Measurements from ENCODE around the gene ABCA6. TPM values are rescaled to one million over a fixed set of nuclear protein-coding genes. Genes with fewer than 3 reads are reported as not detected.
"Not testable (repeated sequence)": the region's sequence is repeated elsewhere in the genome, so short reads cannot be mapped to it uniquely, and the experiment has no call there.

ABCA6 gene
- total RNA-seq, 6 experiments from 2014 or later, result 0.07 TPM; not detected in 5

GRCh38 chr17:69084911-69085310 lies 56.8 kb downstream of the ABCA6 start:
- Mint-ChIP-seq H3K9me3 (peaks cover 40% of the 10 kb centered on the region), H3K36me3 (ENCODE audit: low read depth) (no peaks in the 10 kb centered on the region; the same call in 1 of the 2 replicates)

GRCh38 chr17:69082696-69083095 lies 59.0 kb downstream of the ABCA6 start:
- Mint-ChIP-seq H3K9me3 (peaks cover 40% of the 10 kb centered on the region), H3K4me1 (ENCODE audit: low read depth) (no peaks in the 10 kb centered on the region), H3K27me3 (ENCODE audit: insufficient read depth) (no peaks in the 10 kb centered on the region; the same call in 1 of the 2 replicates), H3K36me3 (ENCODE audit: low read depth) (no peaks in the 10 kb centered on the region; the same call in 1 of the 2 replicates), H3K27ac (no peak overlapping the region), H3K4me3 (no peak overlapping the region)
- TF ChIP-seq CTCF (IDR thresholded peaks at IDR 0.05), result no peak
- DNase-seq, result no peak

More at GRCh38 chr17:69084911-69085310, 56.8 kb downstream of the ABCA6 start:
- no peaks in the 10 kb centered on the region for H3K4me1 Mint-ChIP-seq (ENCODE audit: low read depth)
- TF ChIP-seq CTCF (IDR thresholded peaks at IDR 0.05), result peak; percentile 43; the same call in 1 of the 2 replicates
- H3K27ac Mint-ChIP-seq, result no peak overlapping the region
- H3K27me3 Mint-ChIP-seq (ENCODE audit: insufficient read depth), result no peaks in the 10 kb centered on the region; the same call in 1 of the 2 replicates
- no peak overlapping the region for H3K4me3 Mint-ChIP-seq
- no peak for DNase-seq

- H3K4me3 Mint-ChIP-seq, result no peak overlapping the region
- H3K27me3 Mint-ChIP-seq (ENCODE audit: insufficient read depth), result no peaks in the 10 kb centered on the region; the same call in 1 of the 2 replicates
- DNase-seq, result no peak
- TF ChIP-seq CTCF (IDR thresholded peaks at IDR 0.05), result no peak
- no peaks in the 10 kb centered on the region for H3K36me3 Mint-ChIP-seq (ENCODE audit: low read depth)
- no peak overlapping the region for H3K27ac Mint-ChIP-seq
- no peaks in the 10 kb centered on the region for H3K4me1 Mint-ChIP-seq (ENCODE audit: low read depth)
- H3K9me3 Mint-ChIP-seq, result peaks cover 32% of the 10 kb centered on the region
Measured at GRCh38 chr17:69078864-69079263, 62.8 kb downstream of the ABCA6 start.

- TF ChIP-seq CTCF (IDR thresholded peaks at IDR 0.05), result no peak
- Mint-ChIP-seq H3K27me3 (ENCODE audit: insufficient read depth) (no peaks in the 10 kb centered on the region), H3K4me1 (ENCODE audit: low read depth) (no peaks in the 10 kb centered on the region), H3K27ac (no peak overlapping the region), H3K9me3 (peaks cover 33% of the 10 kb centered on the region), H3K4me3 (no peak overlapping the region), H3K36me3 (ENCODE audit: low read depth) (no peaks in the 10 kb centered on the region)
- DNase-seq, result no peak
Measured at GRCh38 chr17:69075823-69076222, 65.9 kb downstream of the ABCA6 start.

GRCh38 chr17:69073392-69073791 lies 68.3 kb downstream of the ABCA6 start:
- H3K36me3 Mint-ChIP-seq (ENCODE audit: low read depth); DNase-seq; H3K4me1 Mint-ChIP-seq (ENCODE audit: low read depth); H3K4me3 Mint-ChIP-seq; H3K27me3 Mint-ChIP-seq (ENCODE audit: insufficient read depth); H3K27ac Mint-ChIP-seq: not testable (repeated sequence)
- peaks cover 29% of the 10 kb centered on the region for H3K9me3 Mint-ChIP-seq

- H3K36me3 Mint-ChIP-seq (ENCODE audit: low read depth); H3K27me3 Mint-ChIP-seq (ENCODE audit: insufficient read depth); DNase-seq; H3K4me1 Mint-ChIP-seq (ENCODE audit: low read depth); H3K4me3 Mint-ChIP-seq; H3K27ac Mint-ChIP-seq: not testable (repeated sequence)
- H3K9me3 Mint-ChIP-seq, result peaks cover 29% of the 10 kb centered on the region
Measured at GRCh38 chr17:69072803-69073256, 68.9 kb downstream of the ABCA6 start.

GRCh38 chr17:69071233-69071586 lies 70.5 kb downstream of the ABCA6 start:
- H3K9me3 Mint-ChIP-seq, result peaks cover 28% of the 10 kb centered on the region
- H3K4me1 Mint-ChIP-seq (ENCODE audit: low read depth); H3K27me3 Mint-ChIP-seq (ENCODE audit: insufficient read depth); DNase-seq; H3K4me3 Mint-ChIP-seq; H3K36me3 Mint-ChIP-seq (ENCODE audit: low read depth); H3K27ac Mint-ChIP-seq: not testable (repeated sequence)

- not testable (repeated sequence) for H3K4me1 Mint-ChIP-seq (ENCODE audit: low read depth); H3K4me3 Mint-ChIP-seq; H3K27ac Mint-ChIP-seq
Measured at GRCh38 chr17:69070378-69071232, 71.1 kb downstream of the ABCA6 start.

More at GRCh38 chr17:69070378-69071232, 71.1 kb downstream of the ABCA6 start:
- H3K9me3 Mint-ChIP-seq, result peaks cover 34% of the 10 kb centered on the region
- not testable (repeated sequence) for H3K27me3 Mint-ChIP-seq (ENCODE audit: insufficient read depth); DNase-seq; H3K36me3 Mint-ChIP-seq (ENCODE audit: low read depth)
